Fibroblast of peridontal ligament (primary cell): Measurements from ENCODE around the gene UQCC3.
A peak's percentile ranks its signal among the peaks of the same experiment; 100 is the strongest.
"Not testable (repeated sequence)": the region's sequence is repeated elsewhere in the genome, so short reads cannot be mapped to it uniquely, and the experiment has no call there.

Experiments used
- DNase-seq: peaks from one replicate; pipeline ENCODE4 v3.0.0-alpha.2; 2010; ENCODE audit errors: extremely low read depth

The UQCC3 gene, protein sequence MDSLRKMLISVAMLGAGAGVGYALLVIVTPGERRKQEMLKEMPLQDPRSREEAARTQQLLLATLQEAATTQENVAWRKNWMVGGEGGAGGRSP

DNA sequence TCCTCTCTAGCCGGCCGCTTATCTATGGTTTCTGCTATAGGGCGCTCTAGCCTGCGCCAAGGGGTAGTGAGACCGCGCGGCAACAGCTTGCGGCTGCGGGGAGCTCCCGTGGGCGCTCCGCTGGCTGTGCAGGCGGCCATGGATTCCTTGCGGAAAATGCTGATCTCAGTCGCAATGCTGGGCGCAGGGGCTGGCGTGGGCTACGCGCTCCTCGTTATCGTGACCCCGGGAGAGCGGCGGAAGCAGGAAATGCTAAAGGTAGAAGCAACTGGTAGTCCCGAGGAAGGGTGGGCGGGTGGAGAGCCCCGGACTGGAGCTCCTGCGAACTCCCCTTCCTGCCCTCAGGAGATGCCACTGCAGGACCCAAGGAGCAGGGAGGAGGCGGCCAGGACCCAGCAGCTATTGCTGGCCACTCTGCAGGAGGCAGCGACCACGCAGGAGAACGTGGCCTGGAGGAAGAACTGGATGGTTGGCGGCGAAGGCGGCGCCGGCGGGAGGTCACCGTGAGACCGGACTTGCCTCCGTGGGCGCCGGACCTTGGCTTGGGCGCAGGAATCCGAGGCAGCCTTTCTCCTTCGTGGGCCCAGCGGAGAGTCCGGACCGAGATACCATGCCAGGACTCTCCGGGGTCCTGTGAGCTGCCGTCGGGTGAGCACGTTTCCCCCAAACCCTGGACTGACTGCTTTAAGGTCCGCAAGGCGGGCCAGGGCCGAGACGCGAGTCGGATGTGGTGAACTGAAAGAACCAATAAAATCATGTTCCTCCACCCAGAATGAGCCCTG, at the start of gene UQCC3, which contains the start of gene LBHD1:
UQCC3 (plus strand) TSS at position 66 of the 782 bp plus-strand sequence; CDS start at position 139, 73 bp downstream.
LBHD1 (minus strand) TSS at position 660 of the 782 bp plus-strand sequence. CDS start 2,236 bp downstream, outside the sequence.
- peak; percentile 88 for DNase-seq

DNA sequence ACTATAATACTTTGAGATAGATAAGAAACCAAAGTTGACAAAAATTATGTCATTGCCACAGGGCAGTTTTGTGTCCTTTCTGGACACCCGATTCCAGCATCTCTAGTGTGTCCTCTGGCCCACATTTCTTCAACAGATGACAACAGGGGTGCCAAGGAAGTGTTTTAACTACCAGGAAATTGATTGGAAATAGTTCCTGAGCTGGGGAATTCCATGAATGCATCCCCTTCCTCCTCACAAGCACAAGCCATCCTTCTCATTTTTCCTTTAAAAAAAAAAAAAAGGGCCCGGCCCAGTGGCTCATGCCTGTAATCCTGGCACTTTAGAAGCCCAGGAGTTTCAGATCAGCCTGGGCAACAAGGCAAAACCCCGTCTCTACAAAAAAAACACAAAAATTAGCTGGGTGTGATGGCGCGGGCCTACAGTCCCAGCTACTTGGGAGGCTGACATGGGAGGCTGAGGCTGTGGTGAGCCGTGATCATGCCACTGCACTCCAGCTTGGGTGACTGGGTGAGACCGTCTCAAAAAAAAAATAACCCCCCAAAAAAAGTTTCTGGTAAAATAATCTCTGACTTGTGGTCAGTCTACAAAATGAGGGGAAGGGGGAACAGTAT, 48.9 kb upstream of the UQCC3 start:
- no peak for DNase-seq

DNA sequence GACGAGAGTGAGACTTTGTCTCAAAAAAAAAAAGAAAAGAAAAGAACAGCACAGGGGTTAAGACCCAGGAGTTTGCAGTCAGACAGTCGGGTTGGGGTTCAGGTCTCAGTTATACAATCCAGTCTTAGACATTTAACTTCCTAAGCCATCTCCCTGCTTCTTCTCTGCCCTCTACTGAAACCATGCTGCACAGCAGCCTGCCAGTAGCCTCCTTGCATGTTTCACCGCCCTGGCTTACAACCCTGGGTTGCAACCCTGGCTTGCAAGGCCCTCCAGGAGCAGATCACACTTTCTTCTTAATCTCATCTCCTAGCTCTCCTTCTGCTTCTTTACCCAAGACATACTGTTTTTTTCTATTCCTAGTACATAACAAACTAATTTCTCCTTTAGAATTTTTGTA, 43.8 kb upstream of the UQCC3 start:
- DNase-seq, result no peak

DNA sequence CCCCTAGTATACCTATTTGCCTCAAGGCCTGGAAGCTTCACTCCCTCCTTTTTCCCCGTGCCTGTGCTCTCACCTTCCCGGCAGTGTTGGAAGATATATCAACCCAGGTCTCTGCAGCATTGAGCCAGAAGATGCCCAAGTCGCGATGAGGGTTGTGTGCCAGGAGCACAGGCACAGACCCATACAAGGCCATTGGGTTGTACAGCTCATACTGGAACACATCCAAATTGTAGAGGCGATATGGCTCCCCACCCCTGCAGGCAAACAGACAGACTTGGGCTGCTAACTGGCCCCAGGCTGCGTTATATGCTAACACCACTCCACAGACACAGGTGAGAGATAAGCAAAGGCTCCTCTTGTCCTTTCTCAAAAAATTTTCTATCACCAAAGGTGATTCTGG, 39.0 kb upstream of the UQCC3 start:
- DNase-seq, result no peak

DNA sequence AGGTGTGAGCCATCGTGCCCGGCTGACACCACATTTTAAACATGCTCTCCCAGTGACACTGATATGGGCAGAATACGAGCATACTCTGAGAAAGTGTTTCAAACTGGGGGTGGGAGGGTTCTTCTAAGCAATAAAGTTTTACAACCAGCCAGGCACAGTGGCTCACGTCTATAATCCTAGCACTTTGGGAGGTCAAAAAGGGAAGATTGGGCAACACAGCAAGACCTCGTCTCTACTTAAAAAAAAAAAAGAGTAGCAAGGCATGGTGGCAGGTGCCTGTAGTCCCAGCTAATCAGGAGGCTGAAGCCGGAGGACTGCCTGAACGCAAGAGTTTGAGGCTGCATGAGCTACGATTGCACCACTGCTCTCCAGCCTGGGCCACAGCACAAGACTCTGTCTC, 27.3 kb upstream of the UQCC3 start:
- no peak for DNase-seq

DNA sequence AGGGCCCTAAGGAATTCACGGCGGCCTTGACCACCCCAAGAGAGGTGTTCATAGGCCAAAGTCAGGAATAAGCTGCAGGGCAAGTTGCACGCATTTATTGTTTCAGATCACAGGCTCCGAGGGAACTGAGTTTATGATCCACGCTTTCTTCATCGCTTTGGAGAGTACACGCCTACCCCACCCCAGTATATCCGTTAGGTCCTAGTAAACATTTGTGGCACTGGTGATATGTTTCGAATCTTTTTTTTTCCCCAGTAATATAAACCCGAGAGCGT, 25.9 kb upstream of the UQCC3 start:
- DNase-seq, result no peak

DNA sequence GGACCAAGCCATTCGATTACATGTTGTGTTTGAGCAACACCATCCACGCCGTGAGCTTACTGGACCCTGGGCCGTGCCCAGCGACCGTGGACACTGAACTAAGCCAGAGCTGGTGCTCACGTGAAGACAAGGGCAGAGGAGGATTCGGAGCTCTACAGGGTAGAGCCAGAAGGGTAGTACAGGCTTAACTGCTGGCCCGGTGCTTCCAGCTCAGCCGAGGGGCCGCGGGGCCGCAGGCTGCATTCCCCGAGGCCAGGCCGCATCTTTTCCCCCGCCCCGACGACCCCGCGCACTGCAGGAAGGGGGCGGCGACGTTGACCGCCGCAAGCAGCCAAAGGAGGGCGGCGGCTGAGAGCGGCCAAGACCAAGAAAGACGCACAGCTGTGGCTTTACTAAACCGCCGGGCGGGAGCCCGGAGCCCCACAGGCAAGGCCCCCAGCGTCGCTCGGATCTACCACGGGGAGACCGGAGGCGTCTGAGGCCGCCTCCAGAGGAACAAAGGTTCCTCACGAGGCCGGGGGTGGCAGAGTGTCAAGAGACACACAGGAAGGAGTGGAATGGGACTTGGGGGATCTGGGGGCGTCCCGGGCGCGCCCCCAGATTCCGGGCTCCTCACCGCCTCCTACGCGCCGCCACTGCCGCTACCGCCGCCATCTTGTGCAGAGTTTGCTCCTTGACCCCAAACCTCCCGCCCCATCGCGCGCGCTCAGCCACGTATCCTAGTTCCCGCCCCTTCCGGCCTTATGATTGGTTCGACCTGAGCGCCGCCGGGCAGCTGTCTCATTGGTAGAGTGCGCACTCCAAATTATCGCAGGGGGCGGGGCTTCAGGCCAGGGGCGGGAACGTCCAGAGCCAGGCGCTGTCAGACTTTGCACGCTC, 25.3 kb upstream of the UQCC3 start, which contains the start of gene GANAB:
GANAB (minus strand) TSS at position 668 of the 879 bp plus-strand sequence; CDS start at position 654, 14 bp downstream.
- DNase-seq, result peak; percentile 95

DNA sequence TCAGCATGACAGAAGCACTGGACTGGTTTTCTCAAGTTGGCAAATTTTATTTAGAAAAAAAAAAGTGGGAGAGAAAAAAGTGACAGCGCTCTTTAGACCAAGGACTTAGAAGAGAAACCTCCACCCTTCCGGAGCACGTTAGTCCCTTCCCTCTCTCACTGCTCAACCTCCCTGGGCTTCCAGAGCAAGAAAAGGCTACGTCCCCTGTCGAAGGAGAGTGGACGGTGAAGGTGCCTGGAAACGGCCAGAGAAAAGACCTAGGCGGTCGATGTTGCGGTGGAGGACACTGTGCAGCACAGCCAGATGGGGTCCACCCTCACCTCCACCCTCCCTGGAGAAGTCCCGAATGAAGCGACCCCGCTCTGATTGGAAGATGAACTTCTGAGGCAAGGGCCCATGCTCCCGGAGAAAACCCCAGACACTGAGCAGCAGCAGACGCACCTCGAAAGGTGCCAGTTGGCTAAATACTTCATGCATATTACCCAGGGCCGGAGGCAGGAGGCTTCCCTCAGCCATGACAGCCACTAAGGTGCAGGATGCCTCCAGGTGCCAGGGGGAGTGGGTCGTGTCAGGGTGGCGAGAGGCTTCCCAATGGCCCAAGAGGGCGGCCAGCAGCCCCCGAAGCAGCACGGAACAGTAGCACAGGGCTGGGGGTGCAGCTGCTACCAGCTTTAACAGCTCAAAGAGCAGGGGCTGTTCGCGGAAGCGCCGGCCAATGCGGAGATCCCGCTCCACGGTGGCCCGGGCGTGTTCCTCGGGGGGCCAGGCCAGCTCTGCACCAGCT, 24.5 kb upstream of the UQCC3 start:
- no peak for DNase-seq

DNA sequence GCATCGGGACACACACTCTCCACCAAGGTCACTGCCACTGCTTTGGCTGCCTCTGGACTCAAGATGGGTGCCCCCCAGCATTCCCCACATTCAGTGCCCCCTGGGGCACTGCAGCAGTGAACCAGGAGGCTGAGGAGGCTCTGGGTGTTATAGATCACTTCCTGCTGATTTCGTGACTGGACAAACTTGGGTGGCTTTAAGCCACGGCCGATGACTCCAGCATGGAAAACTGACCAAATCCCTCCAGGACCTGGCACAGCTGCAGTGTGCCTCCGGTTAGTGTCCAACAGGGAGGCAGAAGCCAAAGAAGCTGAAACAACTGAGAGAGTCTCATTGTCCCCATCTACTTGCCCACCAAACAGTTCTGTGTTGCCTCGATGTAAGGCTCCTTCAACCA, 23.9 kb upstream of the UQCC3 start:
- DNase-seq, result no peak

DNA sequence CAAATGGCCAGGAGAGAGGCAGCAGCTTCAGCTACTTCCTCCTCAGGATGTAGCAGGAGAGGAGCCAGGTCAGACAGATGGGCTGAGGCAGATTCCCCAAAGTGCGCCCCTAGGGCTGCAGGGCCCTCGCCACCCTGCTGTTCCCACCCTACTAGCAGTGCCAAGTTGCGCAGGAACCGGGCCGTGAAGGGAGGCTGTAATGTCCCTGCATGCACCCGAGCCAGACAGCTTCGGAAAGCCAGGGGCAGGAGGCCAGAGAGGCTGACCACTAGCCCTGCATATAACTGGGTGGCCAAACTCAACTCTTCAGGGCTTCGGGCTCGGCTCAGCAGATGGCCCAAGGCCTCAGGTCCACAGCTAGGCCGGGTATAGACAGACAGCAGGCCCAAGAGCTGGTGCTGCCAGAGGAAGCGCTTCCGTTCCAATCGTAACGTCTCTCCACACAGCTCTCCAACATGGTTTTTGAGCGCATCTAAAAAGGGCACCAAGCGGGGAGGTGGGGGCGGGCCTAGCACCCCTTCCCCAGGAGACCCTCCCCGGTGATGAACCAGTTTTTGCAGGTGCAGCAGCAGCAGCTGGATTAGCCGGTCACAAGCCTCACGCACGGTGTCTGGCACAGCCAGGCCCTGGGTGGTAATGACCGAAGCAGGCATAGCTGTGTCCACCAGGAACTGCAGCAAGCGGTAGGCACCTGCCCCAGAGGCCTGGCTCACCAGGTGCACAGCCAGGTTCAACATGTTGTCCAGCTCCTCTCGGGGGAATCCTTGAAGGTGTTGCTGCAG, 23.1 kb upstream of the UQCC3 start:
- no peak for DNase-seq

DNA sequence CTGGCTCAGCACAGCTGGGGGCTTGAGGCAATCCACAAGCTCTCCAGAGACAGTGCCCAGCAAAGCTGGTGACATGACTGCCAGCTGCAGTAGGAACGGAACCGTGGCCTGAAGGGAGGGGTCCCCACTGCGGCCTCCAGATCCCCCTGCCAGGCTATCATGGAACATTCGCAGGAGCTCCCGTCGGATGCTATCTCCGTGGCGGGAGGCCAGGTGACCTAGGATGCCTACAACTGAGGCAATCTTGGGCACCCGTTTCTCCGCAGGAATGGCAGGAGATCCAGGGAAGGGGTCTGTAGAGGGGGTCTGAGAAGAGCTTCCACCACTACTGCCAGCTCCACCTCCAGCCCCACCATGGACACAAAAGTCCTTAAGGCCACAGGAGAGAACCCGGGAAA, 22.5 kb upstream of the UQCC3 start:
- no peak for DNase-seq

DNA sequence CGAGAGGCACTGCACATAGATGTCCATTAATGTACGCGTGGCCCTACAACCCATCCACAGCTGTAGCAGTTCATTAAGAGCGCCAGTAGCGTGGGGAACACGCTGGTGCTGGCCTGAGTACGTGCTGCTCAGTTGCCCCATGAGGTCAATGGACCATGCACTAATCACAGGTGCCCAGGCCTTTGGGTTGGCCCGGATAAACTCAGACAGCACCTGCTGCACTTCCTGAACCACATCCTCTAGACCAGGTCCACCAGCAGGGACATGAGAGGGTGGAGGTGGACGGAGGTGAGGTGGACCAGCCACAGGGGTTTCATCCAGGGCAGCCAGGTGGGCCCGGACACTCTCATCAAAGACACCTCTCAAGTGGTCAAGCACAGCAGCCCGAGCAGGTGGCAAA, 22.0 kb upstream of the UQCC3 start:
- no peak for DNase-seq

DNA sequence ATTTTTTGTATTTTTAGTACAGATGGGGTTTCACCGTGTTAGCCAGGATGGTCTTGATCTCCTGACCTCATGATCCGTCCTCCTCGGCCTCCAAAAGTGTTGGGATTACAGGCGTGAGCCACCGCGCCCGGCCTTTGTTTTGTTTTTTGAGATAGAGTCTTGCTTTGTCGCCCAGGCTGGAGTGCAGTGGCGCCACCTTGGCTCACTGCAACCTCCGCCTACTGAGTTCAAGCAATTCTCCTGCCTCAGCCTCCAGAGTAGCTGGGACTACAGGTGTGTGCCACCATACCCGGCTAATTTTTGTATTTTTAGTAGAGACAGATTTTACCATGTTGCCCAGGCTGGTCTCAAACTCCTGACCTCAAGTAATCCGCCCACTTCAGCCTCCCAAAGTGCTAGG, 21.2 kb upstream of the UQCC3 start:
- DNase-seq, result not testable (repeated sequence)

DNA sequence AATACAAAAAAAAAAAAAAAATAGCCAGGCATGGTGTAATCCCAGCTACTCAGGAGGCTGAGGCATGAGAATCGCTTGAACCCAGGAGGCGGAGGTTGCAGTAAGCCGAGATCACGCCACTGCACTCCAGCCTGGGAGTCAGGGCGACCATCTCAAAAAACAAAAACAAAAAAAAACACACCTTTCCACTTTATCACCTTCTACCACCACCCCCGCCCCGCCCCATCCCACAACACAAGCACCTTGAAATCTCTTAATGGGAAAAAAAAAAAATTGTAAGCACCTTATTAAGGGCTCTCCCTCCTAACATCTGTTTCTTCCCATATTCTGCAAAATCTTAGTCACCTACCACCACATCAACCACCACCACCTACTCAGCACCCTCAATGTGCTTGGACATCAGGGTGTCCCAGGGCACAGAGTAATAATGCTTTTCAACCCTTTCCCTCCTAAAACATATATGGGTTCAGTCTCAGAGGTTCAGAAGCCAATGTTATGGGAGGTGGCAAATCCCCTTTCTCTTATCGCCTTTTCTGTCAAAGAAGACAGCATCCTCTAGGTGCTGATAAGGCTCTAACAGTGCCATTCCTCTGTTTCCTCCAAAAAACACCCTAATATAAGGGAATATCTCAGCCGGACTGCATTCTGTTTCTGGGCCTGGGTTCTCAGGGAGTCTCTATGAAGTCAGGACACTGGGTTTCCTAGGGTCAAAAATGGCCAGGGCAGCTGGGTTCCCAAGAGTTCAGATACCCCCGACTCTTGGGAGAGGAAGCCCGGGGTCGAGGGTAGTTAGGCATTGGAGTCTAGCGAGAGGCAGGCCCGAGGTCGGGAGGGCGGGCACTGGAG, 19.1 kb upstream of the UQCC3 start:
- DNase-seq, result peak; percentile 7

DNA sequence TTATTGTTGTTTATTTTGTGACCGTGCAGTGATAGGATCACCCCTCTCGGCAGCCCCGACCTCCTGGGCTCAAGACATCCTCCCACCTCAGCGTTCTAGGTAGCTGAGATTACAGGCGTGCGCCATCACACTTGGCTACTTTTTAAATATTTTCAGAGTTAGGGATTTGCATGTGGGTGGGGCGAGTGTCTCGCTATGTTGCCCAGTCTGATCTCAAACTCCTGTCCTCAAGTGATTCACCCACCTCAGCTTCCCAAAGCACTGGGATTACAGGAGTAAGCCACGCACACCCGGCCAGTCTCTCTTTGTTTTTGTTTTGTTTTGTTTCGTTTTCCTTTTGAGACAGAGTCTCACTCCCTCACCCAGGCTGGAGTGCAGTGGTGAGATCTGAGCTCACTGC, 17.2 kb upstream of the UQCC3 start:
- no peak for DNase-seq

DNA sequence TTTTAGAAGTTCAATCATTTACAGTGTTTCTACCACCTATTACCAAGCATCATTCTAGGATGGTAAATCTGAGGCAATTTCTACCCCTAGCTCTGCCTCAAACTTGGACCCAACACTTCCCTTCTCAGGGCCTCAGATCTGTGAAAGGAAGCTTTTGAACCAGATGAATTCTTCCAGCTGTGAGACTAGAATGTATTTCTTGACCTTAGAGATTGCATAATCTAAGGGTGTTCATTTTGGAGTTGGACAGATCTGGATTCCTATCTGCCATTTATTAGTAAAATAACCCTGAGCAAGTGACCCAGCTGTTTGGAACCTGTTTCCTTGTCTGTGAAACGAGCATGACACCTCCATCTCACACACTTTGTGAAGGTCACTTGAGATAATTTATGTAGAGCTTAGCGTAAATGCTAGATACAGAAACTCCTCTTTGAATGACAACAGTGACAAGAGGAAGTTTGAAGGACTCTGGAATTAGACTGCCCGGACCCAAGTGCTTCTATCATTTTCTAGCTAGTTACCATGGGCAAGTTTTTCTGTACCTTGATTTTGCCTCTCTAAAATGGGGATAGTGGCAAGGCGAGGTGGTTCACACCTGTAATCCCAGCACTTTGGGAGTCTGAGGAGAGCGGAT, 14.6 kb upstream of the UQCC3 start:
- no peak for DNase-seq

DNA sequence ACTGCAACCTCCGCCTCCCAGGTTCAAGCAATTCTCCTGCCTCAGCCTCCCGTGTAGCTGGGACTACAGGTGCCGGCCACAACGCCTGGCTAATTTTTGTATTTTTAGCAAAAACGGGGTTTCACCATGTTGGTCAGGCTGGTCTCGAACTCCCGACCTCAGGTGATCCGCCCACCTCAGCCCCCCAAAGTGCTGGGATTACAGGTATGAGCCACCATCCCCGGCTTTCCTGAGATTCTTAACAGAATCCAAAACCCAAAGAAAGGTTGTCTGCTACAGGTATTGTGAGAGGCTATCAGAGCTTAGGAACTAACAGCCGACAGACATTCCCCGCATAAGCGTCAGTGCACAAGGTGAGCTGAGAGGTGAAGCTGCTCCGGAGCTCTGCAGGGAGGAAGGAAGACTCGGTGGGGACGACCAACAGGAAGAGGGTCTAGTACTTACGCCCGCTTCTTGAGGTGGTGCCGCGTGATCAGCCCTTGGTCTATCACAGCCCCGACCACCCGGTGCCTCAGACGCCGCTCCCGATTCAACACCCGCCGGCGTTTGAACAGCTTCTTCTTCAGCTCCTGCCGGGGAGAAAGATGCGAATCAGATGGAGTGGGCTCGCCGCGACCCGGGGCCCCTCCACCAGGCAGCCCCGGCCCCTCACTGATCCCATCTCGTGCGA, 6.9 kb upstream of the UQCC3 start:
- no peak for DNase-seq

DNA sequence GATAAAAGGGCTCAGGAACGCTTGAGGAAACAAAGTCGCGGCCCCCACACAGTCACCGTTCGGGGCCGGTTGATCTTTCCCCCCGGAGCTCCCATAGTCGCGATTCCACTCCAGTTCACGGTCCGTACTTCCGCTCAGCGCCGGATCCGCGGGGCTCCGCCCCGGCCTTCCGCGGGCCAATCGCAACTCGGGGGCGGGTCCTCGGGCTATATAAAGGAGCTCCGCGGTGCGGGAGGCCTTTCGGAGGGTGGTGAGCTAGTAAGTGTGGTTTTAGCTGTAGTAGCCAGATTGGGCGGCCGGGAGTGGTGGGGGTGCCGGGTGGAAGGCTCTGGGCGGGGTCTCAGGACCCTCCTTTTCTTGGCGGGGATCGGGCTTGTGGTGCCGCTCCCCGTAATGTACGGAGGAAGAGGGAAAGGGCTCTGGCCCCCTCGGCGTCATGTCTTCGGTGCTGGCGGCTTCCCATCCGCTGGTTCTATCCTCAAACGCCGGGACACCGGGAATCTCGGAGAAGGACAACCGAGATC, 6.3 kb upstream of the UQCC3 start, which contains the start of the genes C11orf98 and CSKMT:
C11orf98 (minus strand) TSS at position 136 of the 524 bp plus-strand sequence; CDS start at position 95, 41 bp downstream.
CSKMT (plus strand) TSS at position 238 of the 524 bp plus-strand sequence. CDS start 568 bp downstream, outside the sequence.
- DNase-seq, result peak; percentile 91
